Putamen (tissue), 1 donor: ENCODE measurements around the gene FAM120A.

Source experiments
- DNase-seq: peaks from one replicate; pipeline ENCODE4 v3.0.0-alpha.2; 2016; ENCODE audit warnings: low spot score

The FAM120A gene

DNA sequence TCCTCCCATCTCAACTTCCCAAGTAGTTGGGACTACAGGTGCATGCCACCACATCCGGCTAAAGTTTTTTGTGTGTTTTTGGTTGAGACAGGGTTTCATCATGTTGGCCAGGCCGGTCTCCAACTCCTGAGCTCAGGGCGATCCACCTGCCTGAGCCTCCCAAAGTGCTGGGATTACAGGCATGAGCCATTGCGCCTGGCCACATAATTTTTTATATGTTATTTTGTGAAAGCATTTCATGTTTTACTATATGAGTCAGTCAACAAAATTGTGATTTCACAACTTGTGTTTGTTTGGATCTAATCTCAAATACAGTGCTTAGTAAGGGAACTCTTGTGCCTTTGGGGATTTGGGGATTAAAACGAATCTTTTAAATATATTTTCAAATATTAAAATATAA lies 21.9 kb downstream of the FAM120A start:
- no peak for DNase-seq

DNA sequence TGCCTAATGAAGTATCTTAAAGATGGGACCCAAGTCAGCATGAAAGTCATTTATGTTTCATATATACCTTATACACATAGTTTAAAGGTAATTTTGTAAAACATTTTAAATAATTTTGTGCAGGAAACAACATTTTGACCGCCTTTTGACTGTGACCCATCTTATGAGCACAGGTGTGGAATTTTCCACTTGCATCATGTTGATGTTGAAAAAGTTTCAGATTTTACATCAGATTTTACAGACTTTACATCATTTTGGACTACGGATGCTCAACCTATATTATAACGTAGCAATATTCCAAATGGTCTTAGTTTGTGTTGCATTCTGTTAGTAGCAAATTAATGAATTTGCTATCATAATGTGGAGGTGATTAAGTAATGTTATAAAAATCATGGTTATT lies 23.6 kb downstream of the FAM120A start:
- DNase-seq = no peak

DNA sequence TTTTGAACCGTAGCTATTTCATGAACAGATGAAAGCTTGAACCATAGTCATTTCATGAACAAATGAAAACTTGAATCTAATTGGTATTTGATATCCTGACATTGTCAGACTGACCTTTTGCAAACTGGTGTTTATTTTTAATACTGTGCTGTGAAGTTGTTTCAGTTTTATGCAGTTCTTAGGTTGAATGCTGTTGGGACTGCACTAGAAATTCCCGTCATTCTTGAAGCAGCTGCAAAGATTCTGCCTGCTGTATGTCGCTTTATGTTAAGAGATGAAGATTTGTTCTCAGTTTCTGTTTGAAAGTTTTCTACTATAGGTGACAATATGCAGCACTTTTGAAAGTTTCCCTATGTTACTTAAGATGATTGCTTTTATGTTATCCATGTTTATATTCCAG lies 24.4 kb downstream of the FAM120A start:
- DNase-seq = no peak

GRCh38 chr9:93476924-93477323 lies 25.4 kb downstream of the FAM120A start:
- no peak for DNase-seq

GRCh38 chr9:93477397-93477796 lies 25.9 kb downstream of the FAM120A start:
- no peak for DNase-seq

DNA sequence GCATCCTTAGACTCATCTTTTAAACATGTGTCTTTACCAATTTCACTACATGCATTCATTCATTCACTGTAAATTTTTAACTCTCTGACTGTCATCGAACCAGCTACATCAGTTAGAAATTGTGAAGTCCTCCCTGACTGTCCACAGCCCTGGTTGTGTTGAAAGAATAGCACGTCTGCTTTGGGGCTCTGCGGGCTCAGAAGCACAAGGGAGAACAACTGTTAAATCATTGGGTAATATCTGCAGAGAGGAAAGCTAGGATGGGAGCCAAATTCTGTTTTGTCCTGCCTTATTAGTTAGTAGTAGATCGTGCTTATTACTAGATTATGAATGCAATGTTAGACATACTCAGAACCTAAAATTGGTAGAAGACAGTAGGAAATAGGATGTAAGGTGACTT lies 28.2 kb downstream of the FAM120A start:
- no peak for DNase-seq

DNA sequence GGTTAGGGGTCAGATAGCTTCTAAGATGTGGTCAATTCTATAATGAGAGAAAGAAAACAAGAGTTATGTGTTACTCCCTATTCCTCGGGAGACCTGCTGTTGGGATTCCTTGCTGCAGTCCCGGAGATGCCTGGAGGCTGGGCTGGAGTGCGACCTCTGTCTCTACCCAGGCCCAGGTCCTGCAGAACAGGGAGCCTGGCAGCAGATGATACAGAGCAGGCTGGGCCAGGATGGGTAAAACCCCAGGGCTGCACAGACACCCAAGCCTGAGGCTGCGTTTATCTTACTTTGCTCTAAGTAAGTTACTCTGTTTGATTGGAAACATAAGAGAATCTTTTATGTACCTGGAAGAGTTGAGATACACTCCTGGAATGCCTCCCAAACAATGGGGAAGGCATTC lies 28.8 kb downstream of the FAM120A start:
- DNase-seq = no peak

- no peak for DNase-seq
Observed at GRCh38 chr9:93480728-93481324, 29.3 kb downstream of the FAM120A start.

GRCh38 chr9:93483497-93483896 lies 32.0 kb downstream of the FAM120A start:
- DNase-seq = no peak

GRCh38 chr9:93486268-93486667 lies 34.8 kb downstream of the FAM120A start:
- DNase-seq = no peak

GRCh38 chr9:93488244-93488643 lies 36.8 kb downstream of the FAM120A start:
- no peak for DNase-seq

DNA sequence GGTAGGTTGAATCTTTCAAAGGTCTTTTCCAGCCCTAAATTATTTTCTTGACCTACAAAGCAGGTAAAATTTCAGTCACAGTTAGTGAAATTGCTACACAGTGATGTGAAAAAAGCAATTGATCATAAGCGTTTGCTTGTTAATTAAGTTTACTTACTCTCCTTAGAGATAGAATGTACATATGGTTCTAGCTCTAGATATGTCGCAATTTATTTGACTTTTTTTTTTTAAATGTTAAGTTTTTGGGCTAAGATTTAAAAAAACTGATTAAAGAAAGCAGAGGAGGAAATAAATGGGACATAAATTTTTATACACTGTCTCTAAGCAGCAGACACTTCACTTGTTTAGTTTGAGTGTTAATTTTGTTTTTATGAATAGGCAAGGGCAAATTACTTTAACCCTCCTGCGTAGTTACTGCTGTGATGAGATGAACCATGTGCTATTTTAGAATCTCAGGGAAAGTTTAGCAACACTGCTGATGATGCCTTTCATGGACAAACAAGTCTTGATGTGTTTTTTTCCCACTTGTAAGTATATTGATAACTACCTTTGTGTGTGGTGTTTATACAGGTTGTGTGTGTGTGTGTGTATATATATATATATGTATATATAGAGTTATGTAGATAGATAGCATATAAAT lies 40.2 kb downstream of the FAM120A start:
- no peak for DNase-seq

- DNase-seq = no peak
Observed at GRCh38 chr9:93492327-93492726, 40.8 kb downstream of the FAM120A start.

DNA sequence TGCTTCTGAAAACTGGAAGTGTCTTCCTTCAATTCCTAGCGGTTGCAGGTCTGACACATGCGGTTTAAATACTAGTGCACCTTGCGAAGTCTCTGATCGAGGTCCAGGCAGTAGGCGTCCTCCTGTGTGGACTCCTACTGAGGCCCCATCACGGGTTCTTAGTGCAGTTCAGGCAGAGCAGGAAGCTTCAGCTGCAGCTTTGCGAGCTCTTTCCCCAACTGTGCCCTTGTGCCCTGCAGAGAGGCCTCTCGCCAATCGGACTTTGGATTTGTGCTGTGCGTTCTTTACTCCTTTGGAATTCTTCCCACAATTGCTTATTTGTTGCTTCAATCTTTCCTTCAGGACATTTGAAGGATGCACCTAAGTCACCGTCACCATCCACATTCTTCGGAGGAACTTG lies 42.5 kb downstream of the FAM120A start:
- no peak for DNase-seq

GRCh38 chr9:93496285-93496684 lies 44.8 kb downstream of the FAM120A start:
- DNase-seq = no peak

DNA sequence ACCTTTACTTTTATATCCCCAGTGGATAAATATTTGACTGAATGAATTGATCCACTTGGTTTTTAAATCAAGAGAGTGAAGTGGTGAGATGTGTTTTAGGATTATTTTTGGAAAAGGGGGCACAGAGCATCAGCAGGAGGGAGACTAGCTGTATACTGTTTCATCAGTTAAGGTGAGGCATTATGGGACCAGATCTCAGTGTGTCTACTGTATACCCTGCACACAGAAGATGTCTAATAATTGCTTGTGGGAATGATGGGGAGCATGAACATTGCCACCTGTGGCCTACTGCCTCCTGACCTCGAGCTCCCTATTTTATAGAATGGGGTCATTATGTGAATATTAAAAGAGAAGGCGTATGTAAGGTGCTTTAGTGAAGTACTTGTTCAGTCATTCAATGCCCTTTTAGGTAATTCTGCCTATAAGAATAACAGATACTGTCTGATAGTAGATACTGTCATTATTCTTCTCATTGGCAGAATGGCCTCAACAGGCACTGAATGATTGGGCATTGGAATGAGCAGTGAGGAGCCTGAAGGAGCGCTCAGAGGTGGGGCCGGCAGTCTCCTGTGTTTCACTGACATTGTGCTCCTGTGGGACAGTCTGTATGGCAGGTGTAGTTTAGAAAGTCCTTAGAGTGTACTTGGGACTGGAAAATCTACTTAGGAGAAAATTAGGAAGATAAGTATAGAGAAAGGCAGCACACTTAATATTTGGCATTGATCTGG lies 49.2 kb downstream of the FAM120A start:
- DNase-seq = no peak

DNA sequence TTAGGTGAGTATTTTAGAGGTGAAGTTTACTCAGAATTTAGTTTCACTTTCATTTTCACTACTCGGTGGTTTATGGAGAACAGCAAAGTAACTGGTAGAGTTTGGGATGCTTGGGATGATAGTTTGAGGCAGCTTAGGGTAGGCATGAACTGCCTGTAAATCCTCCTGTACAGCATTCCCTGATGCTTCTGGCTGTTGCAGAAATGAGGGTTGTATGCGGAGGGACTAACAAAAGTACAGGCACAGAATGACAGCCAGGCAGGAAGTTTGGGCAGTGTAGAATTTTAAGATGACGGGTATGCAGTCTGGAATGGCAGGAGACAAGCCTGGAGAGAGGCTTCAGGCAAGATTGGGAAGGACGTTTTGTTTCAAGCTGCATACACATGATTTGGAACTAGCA lies 49.9 kb downstream of the FAM120A start:
- no peak for DNase-seq

- no peak for DNase-seq
Observed at GRCh38 chr9:93503381-93503780, 51.9 kb downstream of the FAM120A start.

GRCh38 chr9:93505541-93506132 lies 54.2 kb downstream of the FAM120A start:
- DNase-seq = no peak

DNA sequence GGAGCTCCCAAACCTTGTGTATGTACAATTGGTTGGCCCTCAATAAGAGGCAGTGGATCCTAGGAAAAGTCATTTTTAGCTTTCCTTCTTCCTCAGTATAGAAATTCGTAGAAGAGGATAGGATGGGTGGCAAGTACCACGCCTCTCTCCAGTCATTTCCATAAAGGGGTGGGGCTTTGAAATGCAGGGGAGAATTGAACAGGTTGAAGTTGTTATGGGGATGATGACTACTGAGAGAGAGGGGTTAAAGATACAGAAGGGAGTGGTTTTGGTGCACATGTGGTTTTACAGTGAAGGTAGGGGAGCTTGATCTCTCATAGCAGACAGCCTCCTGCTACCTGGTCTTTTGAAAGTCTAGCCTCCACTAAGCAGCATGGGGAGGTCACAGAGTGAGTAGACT lies 56.3 kb downstream of the FAM120A start:
- no peak for DNase-seq

GRCh38 chr9:93508207-93508606 lies 56.7 kb downstream of the FAM120A start:
- no peak for DNase-seq

DNA sequence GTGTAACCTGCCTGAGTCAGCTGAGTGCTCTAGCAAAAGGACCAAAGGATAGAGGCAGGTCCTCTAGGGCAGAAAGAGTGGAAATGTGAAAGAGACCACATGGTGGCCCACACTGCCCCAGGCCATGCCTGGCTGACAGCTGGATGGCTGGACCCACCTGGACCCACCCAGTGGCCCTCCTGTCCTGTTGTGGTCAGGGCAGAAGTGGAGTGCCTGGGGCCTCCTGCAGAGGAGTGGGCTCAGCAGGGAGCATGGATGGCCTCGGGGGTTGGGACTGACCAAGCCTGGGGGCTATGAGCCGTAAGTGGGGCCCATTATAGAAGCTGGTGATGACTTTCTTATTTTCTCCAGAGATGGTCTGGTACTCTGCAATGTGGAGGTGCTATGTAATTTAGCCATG lies 57.6 kb downstream of the FAM120A start:
- no peak for DNase-seq

- DNase-seq = no peak
Observed at GRCh38 chr9:93510041-93510440, 58.6 kb downstream of the FAM120A start.
